Erythroblast (primary cell): ENCODE measurements around the gene TUNAR.

Source experiments
- DNase-seq, 2 experiments: peaks; one replicate each; lab custom pipeline; 2025; lab: John Stamatoyannopoulos, UW
- GATA1 ChIP-seq: IDR thresholded peaks from 2 replicates; pipeline ENCODE4 v1.6.1; 2011; ENCODE audit warnings: low read depth, mild to moderate bottlenecking, control low read depth, low read length, moderate library complexity
- POLR2A ChIP-seq: IDR thresholded peaks from 2 replicates; pipeline ENCODE4 v1.6.1; 2011; ENCODE audit warnings: mild to moderate bottlenecking, low read length

TUNAR gene

DNA sequence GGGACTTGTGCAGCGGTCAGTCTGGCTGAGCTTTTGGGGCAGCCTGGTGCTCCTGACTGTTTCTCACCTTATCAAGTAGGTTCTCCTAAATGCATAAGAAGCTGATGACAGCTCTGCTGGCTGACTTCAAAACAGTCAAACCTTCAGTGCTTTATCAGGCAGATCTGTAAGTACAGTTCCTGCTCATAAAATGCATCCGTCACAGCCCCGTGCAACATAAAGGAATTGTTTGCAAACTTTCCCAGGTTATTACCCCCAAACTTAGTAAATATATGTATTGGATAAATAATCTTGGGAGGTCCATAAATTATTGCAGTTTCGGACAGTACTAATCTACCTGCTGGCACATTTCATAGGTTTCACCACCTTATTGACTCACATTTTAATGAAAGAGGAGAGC lies 10.7 kb downstream of the TUNAR start:
- TF ChIP-seq GATA1 (no peak), POLR2A (no peak)

DNA sequence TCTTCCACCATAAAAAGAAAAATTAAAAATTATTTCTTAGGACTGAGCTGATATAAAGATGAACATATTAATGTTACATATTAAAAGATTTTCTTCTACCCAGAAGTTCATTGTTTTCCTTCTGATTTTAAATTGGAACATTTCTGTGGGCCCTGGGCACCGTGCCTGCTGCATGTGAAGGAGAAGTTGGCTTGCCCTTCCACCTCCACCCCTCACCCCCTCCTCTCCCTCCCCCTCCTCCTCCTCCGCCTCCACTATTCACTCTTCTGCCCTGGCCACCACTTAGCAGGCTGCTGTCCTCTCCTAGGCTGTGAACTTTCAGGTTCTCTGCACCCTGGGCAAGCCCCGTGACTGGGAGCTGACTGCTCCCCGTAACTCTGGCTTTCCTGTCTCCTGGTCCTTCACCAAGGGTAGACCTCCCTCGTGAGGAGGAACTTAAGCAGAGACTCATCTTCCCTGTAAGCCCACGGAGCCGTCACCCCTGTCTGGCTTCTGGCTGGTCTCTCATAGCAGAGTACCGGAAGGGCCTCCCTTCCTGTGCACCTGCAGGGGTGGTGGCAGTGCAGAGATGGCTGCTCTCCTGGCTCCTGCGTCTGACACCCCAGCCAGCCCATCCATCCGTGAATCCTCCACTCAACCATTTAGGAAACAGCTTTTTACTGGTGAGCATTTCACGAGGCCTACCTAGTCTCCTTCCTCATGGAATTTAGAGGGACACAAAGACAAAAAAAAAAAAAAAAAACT lies 12.8 kb downstream of the TUNAR start:
- no peak for DNase-seq
- TF ChIP-seq POLR2A (no peak), GATA1 (no peak)

More for the DNA sequence above, 10.7 kb downstream of the TUNAR start:
- no peak for DNase-seq

DNA sequence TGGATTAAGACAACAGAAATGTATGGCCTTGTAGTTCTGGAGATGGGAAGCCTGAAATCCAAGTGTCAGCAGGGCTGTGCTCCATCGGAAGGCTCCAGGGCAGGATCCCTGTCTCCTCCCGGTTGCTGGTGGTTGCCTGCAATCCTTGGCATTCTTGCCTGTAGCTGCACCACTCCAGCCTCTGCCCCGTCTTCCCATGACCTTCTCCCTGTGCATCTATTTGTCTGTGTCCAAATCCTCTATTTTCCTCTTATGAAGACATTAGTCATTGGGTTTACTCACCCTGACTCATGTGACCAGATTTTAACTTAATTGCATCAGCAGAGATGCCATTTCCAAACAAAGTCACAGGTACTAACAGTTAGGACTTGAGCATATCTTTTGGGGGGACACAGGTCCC lies 15.1 kb downstream of the TUNAR start:
- TF ChIP-seq GATA1 = no peak
- DNase-seq = peak in 1 of 2 experiments; percentile 21

DNA sequence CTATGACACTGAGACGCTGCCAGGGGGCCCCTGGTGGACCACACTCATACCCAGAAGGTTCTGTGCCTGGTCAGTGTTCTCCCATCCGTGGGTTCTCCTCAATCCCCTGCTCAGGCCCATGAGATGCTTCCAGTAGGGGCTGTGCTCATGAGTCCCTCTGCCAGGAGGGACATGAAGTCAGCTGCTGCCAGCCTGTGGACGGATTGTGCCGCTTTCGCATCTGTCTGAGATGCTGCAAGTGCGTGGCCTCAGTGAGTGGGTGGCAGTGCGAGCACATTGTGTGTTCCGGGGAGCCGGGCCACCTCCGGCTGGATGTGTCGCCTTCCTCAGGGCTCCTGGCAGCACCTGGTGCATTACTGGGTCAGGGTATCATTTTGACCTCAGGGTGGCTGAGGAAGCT lies 15.5 kb downstream of the TUNAR start:
- TF ChIP-seq GATA1 = no peak
- TF ChIP-seq POLR2A = no peak
- DNase-seq = no peak

DNA sequence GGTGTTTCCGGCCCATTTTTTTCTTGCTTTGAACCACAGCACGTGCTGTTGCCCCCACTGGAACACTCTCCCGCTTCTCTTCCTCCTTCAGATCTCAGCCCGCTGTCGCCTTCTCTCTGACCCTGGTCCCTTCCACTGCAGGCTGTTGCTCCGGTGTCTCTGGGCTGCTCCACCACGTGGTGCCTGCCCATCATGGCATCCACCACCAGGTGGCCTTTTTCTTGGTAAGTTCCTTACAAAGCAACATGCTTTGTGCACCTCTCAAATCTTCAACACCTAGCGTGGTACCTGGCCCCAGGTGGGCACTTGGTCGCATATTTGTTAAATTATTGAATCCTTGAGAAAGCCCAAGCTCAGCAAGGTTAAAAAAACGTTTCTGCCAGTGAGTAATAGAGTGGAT lies 19.1 kb downstream of the TUNAR start:
- no peak for TF ChIP-seq POLR2A
- no peak for TF ChIP-seq GATA1
- DNase-seq = peak; percentile 9 to 11

DNA sequence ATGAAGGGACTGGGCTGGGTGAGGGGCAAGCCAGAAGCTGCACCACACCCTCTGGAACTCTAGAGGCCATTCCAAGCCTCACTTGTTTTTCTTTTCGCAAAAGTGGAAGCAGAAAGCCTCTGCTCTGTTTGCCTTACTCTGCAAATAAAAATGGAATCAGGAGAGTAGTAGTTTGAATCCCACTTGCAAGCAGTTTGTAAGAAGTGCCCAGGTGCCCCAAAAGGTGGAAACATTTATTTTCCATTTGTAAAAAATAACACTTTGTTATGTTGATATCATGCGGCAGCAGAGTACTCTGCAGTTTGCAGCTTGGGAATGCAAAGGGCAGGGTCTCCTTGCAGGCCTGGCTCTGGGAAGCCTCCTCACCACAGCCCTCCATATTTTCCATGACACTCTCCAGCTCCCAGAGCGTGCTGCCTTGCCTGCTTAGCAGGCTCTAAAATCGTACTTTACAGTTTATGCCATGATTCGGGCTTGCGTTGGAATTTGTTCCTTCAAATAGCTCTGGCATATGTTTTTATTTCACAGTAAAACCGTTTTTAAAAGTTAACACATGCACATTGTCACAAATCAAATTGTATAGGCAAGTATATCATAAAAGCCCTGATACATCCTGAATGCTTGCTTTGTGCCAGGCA lies 20.0 kb downstream of the TUNAR start:
- no peak for DNase-seq
- no peak for TF ChIP-seq POLR2A
- no peak for TF ChIP-seq GATA1

DNA sequence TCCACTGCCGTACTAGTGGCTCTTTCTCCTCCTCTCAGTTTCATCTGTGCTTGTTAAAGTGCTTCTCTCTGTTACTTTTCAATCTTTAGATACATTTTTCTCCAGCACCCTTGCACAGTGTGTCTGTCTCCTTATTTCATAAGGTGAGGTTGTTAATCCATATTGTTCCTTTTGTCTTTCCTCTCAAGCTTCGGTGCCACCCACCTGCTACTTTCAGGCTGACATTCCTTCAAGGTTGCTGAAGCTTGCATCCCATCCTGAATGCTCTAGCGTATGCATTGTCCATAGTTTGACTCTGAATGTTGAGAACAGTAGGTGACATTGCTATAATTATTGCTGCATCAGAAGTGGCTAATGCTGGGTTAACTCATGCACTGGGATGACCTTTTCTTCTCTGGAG lies 20.6 kb downstream of the TUNAR start:
- DNase-seq = no peak
- TF ChIP-seq POLR2A (no peak), GATA1 (no peak)

DNA sequence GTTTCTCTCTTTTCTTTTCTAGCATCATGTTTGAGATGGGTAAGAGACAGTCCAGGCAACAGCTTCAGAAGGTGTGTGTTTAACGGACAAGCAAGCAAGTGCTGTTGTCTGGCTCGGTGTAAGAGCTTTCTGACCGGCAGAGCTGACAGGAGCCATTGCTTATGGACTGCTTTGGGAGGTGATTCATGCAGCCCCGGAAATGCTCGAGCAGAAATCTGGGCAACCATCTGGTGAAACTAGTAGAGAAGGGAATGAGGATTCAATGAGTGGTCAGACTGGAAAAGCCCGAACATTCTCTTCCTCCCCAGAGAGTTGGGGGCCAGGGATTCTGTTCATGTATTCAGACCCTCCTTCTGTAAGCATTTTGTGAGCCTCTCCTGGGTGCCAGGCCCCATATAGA lies 24.4 kb downstream of the TUNAR start:
- no peak for DNase-seq
- no peak for TF ChIP-seq GATA1
- TF ChIP-seq POLR2A = no peak

DNA sequence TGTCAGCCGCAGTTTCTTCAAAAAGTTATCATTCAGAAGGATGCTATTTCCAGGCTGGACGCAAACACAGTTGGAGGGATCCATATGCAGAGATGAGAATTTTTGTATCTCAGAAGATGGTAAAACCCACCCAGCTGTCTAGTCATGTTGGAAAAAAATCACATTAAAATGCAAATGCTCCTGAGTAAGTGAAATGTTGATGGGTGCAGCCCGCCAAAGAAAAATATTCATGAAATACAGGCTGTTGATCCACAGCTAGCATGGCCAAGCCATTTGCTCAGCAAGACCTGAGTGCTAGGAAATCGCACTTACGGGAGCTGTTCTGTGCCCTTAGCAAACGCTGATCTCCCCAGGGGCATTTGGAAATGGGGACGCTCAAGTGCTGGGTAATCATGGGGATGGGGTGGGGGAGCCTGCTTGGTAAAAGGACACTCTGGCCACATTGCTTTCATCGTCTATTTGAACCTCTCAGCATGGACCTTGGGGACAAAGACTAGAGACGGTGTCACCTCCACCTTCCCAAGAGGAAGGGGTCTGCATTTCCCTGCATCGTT lies 25.7 kb downstream of the TUNAR start:
- DNase-seq = no peak
- TF ChIP-seq GATA1 = no peak
- TF ChIP-seq POLR2A = no peak

DNA sequence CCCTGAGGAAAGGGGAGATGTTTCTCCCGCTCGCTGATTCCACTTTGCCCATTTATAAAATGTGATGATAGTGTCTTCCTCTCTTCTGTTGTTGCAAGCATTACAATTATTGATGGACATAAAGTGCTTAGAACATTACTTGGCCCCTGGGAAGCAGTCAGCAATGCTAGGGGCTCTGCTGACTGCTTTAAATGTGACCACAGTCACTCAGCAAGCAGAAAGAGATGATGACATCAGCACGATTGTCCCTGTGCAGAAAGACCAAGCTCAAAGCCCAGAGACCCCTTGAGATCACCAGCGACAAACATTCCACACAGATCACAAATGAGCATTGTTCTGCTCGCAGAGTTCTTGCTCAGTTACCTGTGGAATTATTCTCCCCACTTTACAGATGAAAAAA lies 26.5 kb downstream of the TUNAR start:
- DNase-seq = no peak
- TF ChIP-seq POLR2A (no peak), GATA1 (no peak)

DNA sequence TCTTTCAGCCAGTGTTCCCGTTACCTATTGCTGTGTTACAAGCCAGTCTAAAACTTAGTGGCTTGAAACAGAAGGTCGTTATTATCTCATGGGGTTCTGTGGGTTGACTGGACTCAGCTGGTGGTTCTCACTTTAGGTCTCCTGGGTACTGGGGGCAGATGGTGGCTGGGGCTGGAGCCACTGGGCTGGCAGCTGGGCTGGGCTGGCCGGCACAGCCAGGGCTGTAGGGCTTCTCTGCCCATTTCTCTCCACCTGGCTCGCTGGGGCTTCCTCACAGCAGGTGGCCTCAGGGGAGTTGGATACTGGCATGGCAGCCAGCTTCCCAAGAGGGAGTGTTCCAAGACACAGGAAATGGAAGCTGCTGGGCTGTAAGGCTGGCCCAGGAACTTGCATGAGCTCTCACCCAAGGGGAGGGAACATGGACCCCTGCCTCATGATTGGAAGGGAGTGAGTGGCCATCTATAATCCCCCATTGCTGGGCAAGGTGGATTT lies 27.0 kb downstream of the TUNAR start:
- no peak for TF ChIP-seq POLR2A
- no peak for TF ChIP-seq GATA1
- DNase-seq = no peak

DNA sequence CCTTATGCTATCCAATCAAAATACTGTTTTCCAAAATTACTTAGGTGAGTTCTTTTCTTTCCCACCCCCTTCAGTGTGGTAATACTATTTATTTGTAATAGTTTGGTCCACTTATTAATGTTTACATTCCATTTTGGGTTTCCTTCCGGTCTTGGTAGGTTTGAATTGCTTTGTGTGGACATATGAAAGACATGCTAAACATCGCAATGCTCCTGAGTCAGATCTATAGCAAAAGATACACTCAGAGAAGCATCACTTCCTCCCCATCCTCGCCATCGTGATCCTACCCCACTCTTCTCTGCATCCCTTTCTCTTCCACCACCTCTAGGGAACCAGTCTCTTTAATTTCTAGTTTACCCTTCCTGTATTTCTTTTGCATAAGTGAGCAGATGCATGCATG lies 30.0 kb downstream of the TUNAR start:
- no peak for TF ChIP-seq POLR2A
- no peak for TF ChIP-seq GATA1
- DNase-seq = no peak

DNA sequence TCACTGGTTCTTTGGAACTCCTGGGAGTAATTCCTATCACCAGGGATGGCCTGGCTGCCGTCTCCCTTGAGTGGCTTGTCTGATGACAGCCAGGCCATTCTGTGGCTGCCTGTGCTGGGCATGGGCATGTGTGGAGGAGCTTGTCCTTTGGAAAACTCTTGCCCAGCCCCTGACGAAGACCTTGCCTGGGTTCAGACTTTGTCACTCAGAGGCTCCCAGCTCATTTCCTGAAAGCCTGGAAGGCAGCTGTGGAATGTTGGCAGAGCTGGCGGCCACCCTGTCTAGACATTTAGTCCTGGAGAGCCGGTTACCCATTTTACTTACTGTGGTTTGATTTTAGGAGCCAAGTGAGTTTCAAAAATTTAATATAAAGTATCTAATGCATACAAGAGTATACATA lies 34.0 kb downstream of the TUNAR start:
- TF ChIP-seq GATA1 = no peak
- no peak for TF ChIP-seq POLR2A
- no peak for DNase-seq

DNA sequence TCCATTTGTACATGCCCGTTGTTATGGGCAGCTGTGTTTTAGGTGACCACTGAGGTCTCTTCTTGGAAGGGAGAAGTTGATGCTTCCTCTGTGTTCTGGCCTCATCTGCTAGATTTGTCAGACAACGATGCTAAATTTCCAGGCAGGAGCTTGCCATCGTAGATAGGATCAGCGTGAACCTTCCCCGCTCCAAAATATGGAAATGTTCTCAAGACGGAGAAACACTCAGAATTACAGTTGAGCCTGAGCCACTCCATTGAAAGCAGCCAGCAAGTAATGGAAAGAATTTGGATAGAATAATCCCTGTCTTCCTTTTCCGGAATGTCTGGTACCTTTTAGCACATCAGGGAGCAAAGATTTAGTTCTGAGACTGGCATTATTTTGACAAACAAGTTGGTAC lies 34.8 kb downstream of the TUNAR start:
- TF ChIP-seq POLR2A (no peak), GATA1 (no peak)

More for the DNA sequence above, 34.8 kb downstream of the TUNAR start:
- no peak for DNase-seq
